T-helper 2 cell treated with Interferon-gamma antibody and Interleukin-4, amounts not matched to agents 100 ng/mL and 5 ng/mL, for 36 hours (primary cell): ENCODE measurements around the gene ATP1B4. TPM values are rescaled to one million over a fixed set of nuclear protein-coding genes. Genes with fewer than 3 reads are reported as not detected.
"Not testable (repeated sequence)": the region's sequence is repeated elsewhere in the genome, so short reads cannot be mapped to it uniquely, and the experiment has no call there.

ENCODE experiments used
- intact Hi-C: fragments of 100-400 bp; cut with micrococcal nuclease; formaldehyde crosslinking; loops from one replicate; pipeline ENCODE4 v1.15.1; 2023
- total RNA-seq: library from RNA; stranded (reverse); gene quantifications from 2 replicates; pipeline ENCODE4 v1.2.3, GENCODE V29; 2022

ATP1B4 gene
- not detected in 2 replicates for total RNA-seq

DNA sequence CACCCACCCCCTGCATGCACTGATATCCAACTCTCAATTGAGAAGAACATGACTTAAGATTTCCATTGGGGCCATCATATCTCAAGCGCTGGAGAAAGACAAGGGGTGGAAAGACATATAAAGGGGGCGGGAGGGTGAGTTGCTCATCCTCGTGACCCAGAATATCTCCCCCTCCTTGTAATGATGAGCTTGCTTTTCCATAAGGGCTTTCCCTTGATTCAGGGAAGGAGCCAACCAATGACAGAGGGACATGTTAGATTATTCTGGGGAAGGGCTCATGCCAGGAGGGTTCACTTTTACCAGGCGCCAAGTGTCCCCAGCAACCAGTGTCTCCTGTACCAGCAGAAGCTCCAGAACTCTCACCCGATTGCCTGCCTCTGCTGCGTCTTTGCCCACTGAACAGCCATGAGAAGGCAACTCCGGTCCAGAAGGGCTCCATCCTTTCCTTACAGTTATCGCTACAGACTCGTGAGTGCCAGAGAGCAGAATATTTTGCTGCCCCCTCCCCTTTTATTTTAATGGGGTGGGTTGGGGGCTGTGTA lies at the start of gene ATP1B4:
TSS of gene ATP1B4 (plus strand) at position 326 of the 542 bp plus-strand sequence. CDS start at position 406, 80 bp downstream.
- intact Hi-C loops, result no loop called here

DNA sequence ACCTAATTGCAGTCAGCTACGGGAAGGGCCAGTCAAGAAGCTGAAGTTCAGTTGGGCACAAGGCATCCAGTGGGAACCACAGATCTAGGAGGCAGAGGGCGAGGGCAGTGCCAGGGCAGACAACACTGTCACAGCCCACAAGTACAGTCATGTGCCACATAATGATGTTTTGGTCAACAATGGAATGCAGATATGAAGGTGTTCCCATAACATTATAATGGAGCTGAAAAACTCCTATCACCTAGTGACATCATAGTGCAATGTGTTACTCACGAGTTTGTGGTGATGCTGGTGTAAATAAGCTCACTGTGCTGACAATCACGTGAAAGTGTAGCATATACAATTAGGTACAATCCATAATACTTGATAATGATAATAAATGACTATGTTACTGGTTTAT lies 46.1 kb upstream of the ATP1B4 start:
- intact Hi-C loops, result no loop called here

DNA sequence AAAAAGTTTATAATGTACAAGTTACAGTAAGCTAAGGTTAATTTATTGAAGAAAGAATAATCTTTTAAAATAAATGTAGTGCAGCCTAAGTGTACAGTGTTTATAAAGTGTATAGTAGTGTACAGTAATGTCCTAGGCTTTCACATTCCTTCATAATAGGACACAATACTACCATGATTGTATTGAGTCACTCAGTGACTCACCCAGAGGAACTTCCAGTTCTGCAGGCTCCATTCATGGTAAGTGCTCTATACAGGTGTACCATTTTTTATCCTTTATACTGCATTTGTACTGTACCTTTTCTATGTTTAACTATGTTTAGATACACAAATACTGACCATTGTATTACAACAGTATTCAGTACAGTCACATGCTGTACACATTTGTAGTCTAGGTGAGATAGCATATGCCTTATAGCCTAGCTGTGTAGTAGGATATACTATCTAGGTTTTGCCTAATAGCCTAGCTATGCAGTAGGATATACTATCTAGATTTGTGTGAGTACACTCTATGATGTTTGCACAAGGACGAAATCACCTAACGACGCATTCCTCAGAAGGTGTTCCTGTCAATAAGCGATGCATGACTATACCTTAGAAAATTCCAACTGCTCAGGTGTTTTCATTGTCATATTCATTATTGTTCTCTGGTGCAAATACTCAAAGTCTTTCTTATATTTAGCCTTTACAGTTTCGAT lies 45.2 kb upstream of the ATP1B4 start:
- intact Hi-C loops, result no loop called here

DNA sequence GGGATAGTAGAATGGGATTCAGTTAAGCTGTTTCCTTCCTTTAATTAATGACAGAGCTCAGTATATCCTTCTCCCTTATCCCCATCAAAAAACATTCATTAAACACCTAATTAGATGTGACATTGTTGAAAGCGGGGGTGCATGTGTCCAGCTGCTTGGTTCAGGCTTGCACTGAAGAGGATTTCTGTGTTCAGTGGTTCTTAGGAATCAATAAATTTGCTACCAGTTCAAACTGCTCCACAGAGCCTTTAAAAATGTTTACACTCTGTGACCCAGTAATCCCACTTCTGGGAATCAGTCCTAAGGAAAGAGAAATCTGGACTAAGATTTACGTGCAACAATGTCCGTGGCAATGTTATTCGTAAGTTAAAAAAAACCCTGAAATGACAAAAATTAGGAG lies 43.5 kb upstream of the ATP1B4 start:
- intact Hi-C loops, result no loop called here

DNA sequence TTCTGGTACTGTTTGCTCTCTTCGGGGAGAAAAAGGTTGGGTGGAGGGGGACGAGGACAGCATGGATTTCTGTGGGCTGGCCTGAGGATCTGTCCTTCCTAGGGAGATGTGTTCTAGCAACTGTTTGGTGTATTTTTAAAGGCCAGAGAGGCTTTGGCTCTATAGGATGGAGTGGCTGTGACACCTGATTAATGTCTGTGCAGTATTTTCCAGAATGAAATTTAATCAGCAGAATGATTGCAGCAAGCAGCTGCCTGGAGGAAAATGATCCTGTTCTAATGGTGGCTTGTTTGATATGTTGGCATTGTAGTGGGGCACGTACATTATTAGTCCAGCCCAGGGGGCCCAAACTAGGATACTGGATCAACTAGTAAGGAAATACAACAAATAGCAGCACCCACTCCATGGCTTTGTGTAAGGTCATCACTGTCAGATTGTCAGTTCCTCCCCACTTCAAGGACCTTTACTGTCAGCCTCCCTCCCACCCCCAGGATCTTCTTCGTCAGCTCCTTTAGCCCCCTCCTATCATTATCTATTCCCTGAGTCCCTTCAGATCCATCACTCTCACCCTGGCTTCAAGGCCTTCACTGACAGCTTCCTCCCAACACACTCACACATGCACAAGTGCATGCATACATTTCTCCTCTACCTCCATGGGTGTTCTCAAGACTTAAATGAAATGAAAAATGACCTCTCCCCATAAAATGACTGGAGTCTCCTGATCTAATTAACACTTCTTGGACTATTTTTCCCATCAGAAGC lies 40.2 kb upstream of the ATP1B4 start:
- intact Hi-C loops, result no loop called here

DNA sequence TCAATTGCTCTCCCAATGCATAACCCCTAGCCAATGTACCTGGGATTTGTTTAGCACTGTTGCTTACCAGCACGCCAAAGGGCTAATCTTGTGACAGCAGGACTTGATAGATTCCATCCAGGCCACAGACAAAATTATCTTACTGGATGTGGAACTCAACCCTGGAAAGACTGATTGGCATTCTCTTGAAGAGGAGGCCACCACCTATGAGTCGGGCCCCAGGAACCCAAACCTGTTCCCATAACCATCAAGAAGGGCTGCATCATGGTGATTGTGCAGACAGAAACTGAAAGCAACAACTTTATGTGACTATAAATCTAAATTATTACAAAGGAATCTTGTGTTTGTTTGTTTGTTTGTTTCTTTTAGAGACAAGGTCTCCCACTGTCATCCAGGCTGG lies 30.8 kb upstream of the ATP1B4 start:
- intact Hi-C loops, result no loop called here

DNA sequence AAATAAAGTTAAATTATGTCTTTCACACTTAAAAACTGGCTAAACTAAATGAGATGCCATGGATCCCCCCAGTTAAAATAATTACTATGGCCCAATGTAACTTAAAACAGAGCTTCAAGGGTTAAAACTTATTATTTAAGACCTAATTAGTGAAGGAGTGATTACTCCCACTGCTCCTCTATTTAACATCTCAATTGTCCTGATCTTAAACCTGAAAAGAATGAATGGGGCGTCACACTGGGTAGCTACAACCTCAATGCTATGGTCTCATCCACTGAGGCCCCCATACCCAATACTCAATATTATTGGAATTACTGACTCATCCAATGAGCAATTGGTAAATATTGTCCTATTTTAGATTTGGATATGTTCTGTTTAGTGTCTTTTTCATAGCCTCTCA lies 29.5 kb upstream of the ATP1B4 start:
- intact Hi-C loops, result no loop called here

DNA sequence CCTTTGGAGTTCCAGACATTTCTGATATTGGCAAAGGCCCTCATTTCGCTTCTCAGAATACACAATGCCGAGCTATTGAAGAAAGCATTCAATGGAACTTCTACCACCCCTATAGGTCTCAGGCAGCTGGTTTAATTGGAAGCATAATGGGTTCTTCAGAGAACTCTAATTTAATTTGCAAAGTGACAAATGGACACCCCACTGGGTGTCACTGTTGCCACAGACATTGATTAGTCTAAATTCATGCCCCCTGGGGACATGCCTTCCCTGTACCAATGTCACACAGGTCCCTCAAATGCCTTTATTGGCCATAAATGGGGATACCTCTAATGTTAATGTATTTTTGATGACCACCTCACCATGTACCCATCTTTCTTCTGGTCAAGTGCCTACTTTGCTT lies 27.7 kb upstream of the ATP1B4 start:
- intact Hi-C loops, result no loop called here

DNA sequence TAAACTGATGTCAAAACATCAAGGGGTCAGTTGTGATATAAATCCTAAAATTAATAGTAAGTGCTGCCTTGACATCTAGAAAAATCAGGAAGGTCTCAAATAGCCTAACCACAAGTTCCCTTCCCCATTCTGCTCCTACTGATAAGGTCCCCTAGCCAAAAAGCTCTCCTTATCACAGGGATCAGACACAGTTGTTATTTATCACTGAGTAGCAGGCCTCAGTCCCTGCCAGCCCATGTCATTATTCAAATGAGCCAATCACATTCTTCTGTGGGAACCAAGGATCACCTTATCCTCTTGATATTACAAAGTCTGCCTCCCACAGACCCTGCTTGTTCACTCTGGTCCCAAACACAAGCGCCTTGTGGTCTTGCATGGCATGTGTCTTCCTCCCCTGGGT lies 27.3 kb upstream of the ATP1B4 start:
- intact Hi-C loops, result no loop called here

DNA sequence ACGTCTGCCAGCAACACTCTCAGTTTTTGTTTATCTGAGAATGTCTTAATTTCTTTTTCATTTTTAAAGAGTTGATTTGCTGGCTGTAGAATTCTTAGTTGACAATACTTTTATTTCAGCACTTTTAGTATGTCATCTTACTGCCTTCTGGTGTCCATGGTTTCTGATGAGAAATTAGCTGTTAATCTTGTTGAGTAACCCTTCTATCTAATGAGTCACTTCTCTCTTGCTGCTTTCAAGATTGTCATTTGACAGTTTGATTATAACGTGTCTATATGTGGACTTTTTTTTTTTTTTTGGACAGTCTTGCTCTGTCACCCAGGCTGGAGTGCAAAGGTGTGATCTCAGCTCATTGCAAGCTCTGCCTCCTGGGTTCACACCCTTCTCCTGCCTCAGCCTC lies 26.6 kb upstream of the ATP1B4 start:
- intact Hi-C loops, result no loop called here

DNA sequence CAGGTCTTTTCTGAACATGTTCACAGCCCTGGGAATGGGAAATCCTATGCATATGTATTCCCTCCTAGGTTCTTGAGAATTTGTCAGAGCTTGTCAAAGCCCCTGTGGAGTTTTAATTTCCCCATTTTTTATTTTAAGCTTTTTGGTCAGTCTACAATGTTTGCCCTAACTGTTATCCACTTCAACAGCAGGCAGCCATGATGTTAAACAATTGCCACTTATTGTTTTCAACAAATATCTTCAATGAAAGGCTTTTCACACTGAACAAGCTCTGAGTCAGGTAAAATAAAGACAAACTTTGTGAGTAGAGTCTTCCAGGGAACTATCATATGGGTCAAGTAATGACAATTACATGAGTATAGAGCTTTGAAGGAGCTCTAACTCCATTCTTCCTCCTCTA lies 25.0 kb upstream of the ATP1B4 start:
- intact Hi-C loops, result no loop called here

DNA sequence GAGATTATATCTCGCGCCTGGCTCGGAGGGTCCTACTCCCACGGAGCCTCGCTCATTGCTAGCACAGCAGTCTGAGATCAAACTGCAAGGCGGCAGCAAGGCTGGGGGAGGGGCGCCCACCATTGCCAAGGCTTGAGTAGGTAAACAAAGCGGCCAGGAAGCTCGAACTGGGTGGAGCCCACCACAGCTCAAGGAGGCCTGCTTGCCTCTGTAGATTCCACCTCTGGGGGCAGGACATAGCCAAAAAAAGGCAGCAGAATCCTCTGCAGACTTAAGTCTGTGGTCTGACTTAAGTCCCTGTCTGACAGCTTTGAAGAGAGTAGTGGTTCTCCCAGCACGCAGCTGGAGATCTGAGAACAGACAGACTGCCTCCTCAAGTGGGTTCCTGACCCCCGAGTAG lies 17.3 kb upstream of the ATP1B4 start:
- intact Hi-C loops, result not testable (repeated sequence)

DNA sequence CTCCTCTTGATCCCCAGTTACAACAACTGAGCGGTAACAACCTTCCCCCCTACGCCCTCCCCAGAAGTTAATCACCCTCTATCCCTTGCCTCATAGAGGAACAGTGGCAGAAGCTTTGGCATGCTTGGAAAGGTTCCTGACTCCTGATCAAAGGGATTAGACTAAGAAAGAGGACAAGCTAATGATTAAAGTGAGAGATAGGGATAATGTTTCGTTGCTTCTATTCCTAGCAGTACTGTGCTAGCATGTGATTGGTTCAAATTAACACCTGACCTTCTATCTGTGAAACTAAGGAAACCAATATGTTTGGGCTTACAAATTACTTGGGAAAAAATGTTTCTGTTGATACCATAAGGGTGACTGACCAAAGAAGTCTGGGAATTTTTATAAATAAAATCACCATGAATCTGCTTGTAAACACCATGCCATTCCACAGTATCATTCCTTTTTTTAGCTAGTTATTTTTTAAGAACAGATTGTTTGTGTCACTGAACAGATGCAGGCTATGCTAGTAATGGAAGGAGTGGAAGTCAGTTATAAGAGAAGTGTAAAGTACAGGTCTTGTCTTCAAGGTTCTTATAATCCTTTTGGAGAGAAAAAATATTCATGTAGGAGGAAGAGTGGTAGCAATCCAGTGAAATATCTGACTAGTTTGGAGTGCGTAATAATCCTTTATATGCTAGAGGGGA lies 11.3 kb upstream of the ATP1B4 start:
- intact Hi-C loops, result no loop called here

DNA sequence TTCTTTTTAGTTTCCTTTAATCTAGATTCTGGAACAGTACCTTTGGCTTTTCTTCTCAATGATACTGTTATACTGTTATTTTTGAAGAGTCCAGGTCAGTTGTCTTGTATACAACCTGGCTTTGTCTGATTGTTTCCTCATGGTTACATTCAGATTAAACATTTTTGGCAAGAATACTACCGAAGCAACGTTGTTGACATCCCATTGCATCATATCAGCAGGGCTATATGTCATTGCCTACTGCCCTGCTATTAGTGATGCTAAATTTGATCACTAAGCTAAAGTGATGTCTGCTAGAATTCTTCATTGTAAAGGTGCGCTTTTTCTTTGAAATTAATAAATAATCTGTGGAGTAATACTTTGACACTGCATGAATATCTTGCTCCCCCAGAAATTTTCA lies 5.8 kb upstream of the ATP1B4 start:
- intact Hi-C loops, result no loop called here

DNA sequence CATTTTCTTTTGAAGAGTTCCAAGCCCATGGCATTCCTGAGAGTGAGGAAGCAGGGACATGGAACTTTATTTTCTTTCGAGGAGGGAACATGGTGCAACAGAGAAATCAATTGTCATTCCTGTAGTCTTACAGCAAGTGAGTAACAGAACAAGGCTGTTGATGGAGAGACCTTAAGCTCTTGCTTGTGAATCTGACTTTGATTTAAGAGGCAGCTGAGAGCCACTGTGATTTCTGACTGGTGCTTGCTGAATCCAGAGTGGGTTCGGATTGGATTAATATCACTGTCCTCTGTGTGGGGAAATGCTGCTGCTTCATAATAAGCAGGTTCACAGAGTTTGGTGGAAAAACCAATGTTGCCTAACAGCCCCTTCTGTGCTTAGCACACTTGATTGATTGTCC lies 4.7 kb upstream of the ATP1B4 start:
- intact Hi-C loops, result no loop called here

DNA sequence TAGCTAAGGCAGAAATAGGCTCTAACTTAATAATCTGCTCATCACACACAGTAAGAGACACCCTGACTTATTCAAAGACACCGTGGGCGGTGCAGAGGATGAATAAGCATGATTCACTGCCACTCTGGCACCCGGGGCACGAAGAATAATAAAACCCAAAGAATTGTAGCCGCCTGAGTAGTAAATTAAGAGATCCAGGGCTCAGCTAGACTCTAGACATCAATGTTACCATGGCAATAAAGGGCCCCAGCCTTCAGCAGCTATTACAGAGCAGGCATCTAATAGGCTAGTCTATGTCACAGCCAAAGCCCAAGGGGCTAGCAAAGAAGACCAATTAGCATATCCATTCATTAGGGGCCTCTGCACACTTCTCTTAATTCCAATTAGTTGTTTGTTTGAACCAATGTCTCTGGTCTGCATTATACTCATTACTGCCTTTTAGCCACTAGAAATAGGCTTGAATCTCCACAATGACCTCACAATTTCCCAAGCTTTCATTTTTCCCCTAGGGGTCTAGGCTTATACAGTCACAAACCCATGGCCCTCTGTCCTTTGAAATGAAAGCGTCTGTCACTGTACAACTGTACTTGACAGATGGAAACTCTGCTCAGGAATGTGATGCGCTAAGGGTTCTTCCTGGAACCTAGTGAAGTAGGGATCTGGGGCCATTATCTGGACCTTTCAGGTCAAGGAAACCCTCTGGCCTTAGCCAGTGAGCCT lies 3.0 kb upstream of the ATP1B4 start:
- intact Hi-C loops, result no loop called here

DNA sequence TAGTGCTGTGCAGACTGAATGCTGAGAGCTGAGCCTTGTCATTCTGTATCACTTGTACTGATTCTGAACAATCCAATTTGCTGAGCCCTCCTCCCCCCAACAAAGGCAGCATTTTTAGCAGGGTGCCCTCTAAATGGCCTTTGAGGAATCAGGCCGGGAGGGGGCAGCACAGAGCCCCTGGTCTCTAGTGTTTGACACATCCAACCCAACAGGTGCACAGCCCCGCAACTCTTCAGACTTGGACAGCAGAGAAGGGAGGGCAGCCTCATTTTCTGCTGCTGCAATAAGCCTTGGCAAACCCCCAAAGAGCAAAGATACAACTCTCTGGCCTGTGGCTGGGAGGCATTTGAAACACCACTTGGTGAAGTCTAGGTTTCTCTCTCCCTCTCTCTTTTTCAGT lies 3.4 kb downstream of the ATP1B4 start:
- intact Hi-C loops, result loop anchor here (5.0 kb wide), 1 partner anchor 112 kb away; no protein-coding TSS in a partner anchor

DNA sequence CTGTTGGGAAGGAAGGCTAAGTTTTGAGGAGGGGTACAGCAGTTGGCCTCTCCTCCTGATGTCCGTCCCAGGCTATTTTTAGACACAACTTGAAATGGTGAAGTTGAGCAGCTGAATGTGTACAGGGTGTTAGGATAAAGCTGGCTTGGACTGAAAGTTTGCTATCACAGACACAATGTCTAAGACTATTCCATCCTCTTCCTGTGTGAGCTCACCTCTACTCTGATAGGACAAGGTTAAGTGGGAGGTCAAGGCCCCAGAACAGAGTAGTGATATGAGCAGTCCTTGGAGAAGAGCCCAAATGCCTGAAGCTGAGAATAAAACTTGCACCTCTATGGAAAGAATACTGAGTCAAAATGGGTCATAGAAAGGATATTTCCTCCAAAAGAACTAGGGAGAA lies 4.1 kb downstream of the ATP1B4 start:
- intact Hi-C loops, result loop anchor here (5.0 kb wide), 1 partner anchor 111 kb away; no protein-coding TSS in a partner anchor

DNA sequence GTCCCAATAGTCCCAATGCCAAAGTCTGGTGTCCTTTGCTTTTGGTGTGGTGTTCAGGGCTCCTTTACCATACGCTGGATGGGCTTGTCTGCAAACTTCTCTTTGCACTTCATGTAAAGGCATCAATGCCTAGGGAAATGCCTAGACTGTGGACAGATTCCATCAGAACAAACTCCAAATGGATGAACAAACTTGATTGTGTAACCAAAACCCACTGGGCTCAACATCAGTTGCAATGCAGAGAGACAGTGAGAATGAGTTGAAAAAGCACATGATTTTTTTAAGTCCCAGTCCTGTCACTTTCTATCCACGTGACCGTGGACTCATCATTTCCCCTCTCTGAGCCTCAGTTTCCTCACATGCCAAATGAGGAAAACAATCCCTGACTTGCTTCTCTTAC lies 4.9 kb downstream of the ATP1B4 start:
- intact Hi-C loops, result loop anchor here (5.0 kb wide), 1 partner anchor 111 kb away; no protein-coding TSS in a partner anchor

DNA sequence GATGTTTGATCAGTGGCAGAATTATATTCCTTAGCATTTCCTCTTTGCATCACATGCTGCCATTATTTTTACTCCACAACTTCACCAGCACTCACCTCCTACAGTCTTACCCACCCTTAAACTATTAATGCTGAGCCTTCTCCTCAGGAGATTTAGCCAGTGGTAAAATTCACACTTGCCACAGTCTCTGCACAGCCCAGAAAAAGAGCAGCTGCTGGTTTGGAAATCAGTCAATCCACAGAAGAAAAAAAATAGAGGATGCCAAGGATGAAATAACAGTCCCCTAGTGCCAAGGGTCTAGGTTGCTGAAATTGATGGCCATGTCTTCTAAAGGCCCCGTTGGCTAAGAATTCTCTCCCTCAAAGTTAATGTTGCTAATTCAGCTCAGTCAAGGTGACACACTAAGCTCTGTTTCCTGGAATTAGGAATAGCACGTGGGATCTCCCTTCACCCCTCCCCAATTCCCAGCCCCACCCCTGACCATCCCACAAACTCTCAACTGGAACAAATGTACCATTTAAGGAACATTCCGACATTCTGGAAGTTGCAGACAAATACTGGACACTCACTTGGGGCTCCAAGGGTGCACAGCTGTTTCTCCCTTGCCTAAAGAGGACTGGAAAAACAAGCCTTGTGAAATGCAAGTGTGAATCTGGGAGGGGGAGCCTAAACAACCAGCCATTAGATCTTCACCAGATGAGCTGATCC lies 5.7 kb downstream of the ATP1B4 start:
- intact Hi-C loops, result loop anchor here (5.0 kb wide), 1 partner anchor 110 kb away; no protein-coding TSS in a partner anchor
